Measurements from ENCODE around the gene SAMD8.
"Not testable (repeated sequence)": the region's sequence is repeated elsewhere in the genome, so short reads cannot be mapped to it uniquely, and the experiment has no call there.

SAMD8 gene

DNA sequence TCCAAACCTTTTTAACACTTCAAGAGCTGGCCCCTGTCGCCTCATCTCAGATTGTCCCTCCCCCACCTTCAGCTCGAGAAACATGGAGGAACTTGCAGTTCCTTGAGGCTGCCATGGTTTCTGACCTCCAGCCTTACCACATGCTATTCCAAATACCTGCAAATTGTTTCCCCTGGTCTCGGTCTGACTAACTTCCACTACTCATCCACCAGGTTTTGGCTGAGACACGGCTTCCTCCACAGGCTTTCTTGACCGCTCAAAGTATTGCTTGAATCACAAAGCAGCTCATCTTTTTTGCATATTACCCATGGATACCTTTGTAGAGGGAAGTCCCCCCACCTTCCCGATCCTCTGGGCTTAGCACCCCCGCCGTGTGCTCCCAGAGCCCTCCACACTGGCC, 5.2 kb upstream of the SAMD8 start:
- H3K36me3 ChIP-seq (ENCODE audit: control insufficient read depth in 5 of 5, insufficient read depth in 5 of 5, low read length in 5 of 5), result no peaks in the 10 kb centered on the region
- H3K9ac ChIP-seq (ENCODE audit: low read length in 5 of 5), result no peak overlapping the region
- no peak overlapping the region for H3K4me3 ChIP-seq (ENCODE audit: low read depth in 1 of 5, low read length in 5 of 5)
- H3K27me3 ChIP-seq (ENCODE audit: control insufficient read depth in 5 of 5, insufficient read depth in 4 of 5, low read length in 5 of 5), result no peaks in the 10 kb centered on the region
- peaks cover 0 to 7% (median 4%) of the 10 kb centered on the region in 5 donors for H3K4me1 ChIP-seq (ENCODE audit: control insufficient read depth in 5 of 5, insufficient read depth in 5 of 5, low read length in 5 of 5)
- H3K9me3 ChIP-seq (ENCODE audit: control insufficient read depth in 5 of 5, low read length in 5 of 5), result no peaks in the 10 kb centered on the region
- H3K27ac ChIP-seq (ENCODE audit: low read depth, low read length), result no peak overlapping the region

DNA sequence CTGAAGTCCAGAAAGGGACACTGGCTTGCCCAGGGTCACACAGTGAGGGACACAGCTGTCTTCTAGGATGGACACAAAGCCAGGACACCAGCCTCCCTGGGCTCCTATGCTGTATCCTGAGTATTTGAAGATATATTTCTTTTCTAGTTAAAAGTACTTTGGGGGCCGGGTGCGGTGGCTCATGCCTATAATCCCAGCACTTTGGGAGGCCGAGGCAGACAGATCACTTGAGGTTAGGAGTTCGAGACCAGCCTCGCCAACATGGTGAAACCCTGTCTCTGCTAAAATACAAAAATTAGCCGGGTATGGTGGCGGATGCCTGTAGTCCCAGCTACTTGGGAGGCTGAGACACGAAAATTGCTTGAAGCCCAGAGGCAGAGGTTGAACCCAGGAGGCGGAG, 4.6 kb upstream of the SAMD8 start:
- H3K9me3 ChIP-seq (ENCODE audit: control insufficient read depth in 5 of 5, low read length in 5 of 5), result not testable (repeated sequence)

DNA sequence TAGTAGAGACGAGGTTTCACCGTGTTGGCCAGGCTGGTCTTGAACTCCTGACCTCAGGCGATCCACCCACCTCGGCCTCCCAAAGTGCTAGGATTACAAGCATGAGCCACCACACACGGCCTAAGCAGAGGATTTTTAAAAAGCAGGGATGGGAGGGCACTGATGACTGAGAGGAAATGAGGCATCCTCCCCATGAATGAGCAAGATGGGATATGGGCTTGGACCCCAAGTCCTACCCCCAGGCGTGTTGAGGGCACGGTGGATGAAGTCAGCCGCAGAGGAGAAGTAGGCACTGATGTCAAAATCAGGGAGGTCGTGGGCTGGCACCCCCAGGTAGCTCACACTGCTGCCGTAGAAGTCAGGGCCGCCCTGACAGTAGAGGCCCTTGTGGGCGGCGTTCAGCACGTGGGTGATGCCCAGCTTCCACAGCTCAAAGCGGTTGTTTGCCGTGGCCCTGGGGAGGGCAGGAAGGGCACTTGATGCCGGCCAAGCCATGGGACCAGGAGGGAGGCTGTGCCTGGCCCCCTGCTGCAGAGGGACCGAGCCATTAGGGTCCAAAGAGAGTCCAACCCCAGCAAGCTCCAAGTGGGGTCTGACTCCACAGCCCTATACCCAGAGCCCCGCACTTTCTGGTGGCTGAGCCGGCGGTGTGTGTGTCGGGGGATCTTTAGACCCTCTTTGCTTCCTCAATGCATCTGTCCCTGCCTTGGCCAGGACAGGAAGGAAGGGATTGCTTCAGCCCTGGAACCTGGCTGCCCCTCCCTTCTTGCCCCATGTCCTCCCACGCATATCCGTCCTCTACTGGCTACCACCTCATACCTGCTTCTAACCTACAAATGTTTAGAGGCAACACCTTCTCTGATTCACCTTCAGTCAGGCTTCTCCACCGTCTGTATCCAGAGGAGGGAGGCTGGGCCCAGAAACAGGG, 3.4 kb upstream of the SAMD8 start:
- H3K27ac ChIP-seq (ENCODE audit: low read depth, low read length), result no peak overlapping the region
- no peak overlapping the region for H3K4me3 ChIP-seq (ENCODE audit: low read depth in 1 of 5, low read length in 5 of 5)
- peaks cover 0 to 18% (median 15%) of the 10 kb centered on the region in 5 donors for H3K4me1 ChIP-seq (ENCODE audit: control insufficient read depth in 5 of 5, insufficient read depth in 5 of 5, low read length in 5 of 5)
- H3K9me3 ChIP-seq (ENCODE audit: control insufficient read depth in 5 of 5, low read length in 5 of 5), result no peaks in the 10 kb centered on the region
- H3K9ac ChIP-seq (ENCODE audit: low read length in 5 of 5), result no peak overlapping the region
- no peaks in the 10 kb centered on the region for H3K27me3 ChIP-seq (ENCODE audit: control insufficient read depth in 5 of 5, insufficient read depth in 4 of 5, low read length in 5 of 5)
- H3K36me3 ChIP-seq (ENCODE audit: control insufficient read depth in 5 of 5, insufficient read depth in 5 of 5, low read length in 5 of 5), result no peaks in the 10 kb centered on the region

More for the DNA sequence above, 4.6 kb upstream of the SAMD8 start:
- H3K36me3 ChIP-seq (ENCODE audit: control insufficient read depth in 5 of 5, insufficient read depth in 5 of 5, low read length in 5 of 5); H3K9ac ChIP-seq (ENCODE audit: low read length in 5 of 5); H3K4me1 ChIP-seq (ENCODE audit: control insufficient read depth in 5 of 5, insufficient read depth in 5 of 5, low read length in 5 of 5); H3K4me3 ChIP-seq (ENCODE audit: low read depth in 1 of 5, low read length in 5 of 5); H3K27ac ChIP-seq (ENCODE audit: low read depth, low read length); H3K27me3 ChIP-seq (ENCODE audit: control insufficient read depth in 5 of 5, insufficient read depth in 4 of 5, low read length in 5 of 5): not testable (repeated sequence)

DNA sequence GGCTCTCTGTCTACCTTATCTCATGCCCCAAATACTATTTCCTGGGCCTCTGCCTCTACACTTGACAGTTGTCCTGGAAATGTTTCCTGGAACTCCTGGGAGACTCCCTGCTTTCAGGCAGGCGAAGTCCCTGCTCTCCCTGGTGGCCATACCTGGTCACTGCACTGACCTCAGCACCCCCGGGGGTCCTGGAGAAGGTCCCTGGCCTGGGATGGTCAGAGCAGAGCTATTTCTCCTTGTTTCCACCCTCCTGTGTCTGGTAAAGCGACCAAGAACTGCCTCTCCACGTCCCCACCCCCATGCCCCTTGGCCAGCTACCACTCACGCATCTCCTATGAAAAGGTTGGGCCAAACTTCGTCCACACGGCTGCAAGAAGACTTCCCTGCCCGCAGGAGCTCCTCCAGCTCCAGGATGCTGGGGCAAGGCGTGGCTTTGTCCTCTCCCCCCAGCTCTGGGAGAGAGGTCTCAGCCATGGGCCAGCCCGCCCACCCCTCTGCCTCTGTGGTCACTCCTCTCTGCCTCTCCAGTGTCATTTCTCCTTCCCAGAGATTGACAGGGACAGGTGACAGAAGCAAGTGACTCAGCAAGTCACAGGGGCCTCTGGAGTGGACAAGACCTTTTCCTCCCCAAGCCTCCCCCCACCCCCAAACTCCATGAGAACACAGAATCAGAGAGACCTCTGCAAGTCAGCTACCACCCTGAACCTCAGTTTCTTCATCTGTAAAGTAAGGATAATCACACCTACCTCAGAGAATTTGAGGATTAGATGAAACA, 2.6 kb upstream of the SAMD8 start:
- no peaks in the 10 kb centered on the region for H3K27me3 ChIP-seq (ENCODE audit: control insufficient read depth in 5 of 5, insufficient read depth in 4 of 5, low read length in 5 of 5)
- H3K9me3 ChIP-seq (ENCODE audit: control insufficient read depth in 5 of 5, low read length in 5 of 5), result no peaks in the 10 kb centered on the region
- H3K9ac ChIP-seq (ENCODE audit: low read length in 5 of 5), result no peak overlapping the region
- H3K36me3 ChIP-seq (ENCODE audit: control insufficient read depth in 5 of 5, insufficient read depth in 5 of 5, low read length in 5 of 5), result no peaks in the 10 kb centered on the region
- H3K4me1 ChIP-seq (ENCODE audit: control insufficient read depth in 5 of 5, insufficient read depth in 5 of 5, low read length in 5 of 5), result peaks cover 0 to 27% (median 19%) of the 10 kb centered on the region in 5 donors
- H3K4me3 ChIP-seq (ENCODE audit: low read depth in 1 of 5, low read length in 5 of 5), result no peak overlapping the region
- no peak overlapping the region for H3K27ac ChIP-seq (ENCODE audit: low read depth, low read length)

DNA sequence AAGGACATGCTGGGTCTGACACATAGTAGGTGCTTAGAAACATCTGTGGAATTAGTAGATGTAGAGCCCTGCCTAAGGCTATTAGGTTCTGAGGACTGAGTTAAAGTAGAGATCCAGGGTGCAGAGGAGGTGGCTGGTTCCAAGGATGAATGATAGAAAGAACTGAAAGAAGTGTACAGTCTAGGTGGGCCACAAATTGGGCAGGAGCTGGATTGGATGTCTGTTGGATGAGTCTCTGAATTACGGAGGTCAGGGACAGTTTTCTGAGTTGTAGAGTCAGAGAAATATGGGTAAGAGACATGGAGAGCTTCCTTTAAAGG, 2.0 kb upstream of the SAMD8 start:
- Histone ChIP-seq H3K4me3 (ENCODE audit: low read depth in 1 of 5, low read length in 5 of 5) (no peak overlapping the region), H3K9ac (ENCODE audit: low read length in 5 of 5) (no peak overlapping the region), H3K27me3 (ENCODE audit: control insufficient read depth in 5 of 5, insufficient read depth in 4 of 5, low read length in 5 of 5) (no peaks in the 10 kb centered on the region), H3K27ac (ENCODE audit: low read depth, low read length) (no peak overlapping the region), H3K9me3 (ENCODE audit: control insufficient read depth in 5 of 5, low read length in 5 of 5) (no peaks in the 10 kb centered on the region), H3K36me3 (ENCODE audit: control insufficient read depth in 5 of 5, insufficient read depth in 5 of 5, low read length in 5 of 5) (no peaks in the 10 kb centered on the region), H3K4me1 (ENCODE audit: control insufficient read depth in 5 of 5, insufficient read depth in 5 of 5, low read length in 5 of 5) (peaks cover 0 to 32% (median 19%) of the 10 kb centered on the region in 5 donors)

DNA sequence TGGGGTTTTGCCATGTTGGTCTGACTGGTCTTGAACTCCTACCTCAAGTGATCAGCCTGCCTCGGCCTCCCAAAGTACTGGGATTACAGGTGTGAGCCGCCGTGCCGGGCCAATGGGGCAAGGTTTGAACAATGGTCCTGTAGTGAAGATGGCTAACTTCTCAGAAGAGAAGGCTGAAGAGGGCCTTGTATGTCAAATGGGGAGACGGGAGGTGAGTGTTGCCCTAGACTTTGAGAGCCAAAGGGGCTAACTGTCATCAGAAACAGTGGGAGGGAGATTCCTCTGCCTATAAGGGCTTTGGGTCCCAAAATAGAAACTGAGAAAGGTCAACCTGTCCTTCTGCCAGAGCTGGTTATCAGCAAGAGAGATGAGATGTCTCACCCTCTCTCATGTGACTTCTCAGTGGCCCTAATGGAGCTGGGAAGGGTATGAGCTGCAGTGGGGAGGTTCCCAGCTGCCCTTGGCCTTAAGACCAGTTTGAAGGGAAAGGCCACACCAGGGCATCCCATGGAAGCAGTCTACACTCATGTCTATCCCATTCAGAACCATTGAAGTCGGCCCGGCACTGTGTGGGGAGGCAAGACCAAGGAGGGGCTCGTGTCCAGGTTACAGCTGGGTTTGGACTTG, 1.3 kb upstream of the SAMD8 start:
- H3K9me3 ChIP-seq (ENCODE audit: control insufficient read depth in 5 of 5, low read length in 5 of 5), result no peaks in the 10 kb centered on the region
- H3K4me1 ChIP-seq (ENCODE audit: control insufficient read depth in 5 of 5, insufficient read depth in 5 of 5, low read length in 5 of 5), result peaks cover 0 to 37% (median 24%) of the 10 kb centered on the region in 5 donors
- no peaks in the 10 kb centered on the region for H3K27me3 ChIP-seq (ENCODE audit: control insufficient read depth in 5 of 5, insufficient read depth in 4 of 5, low read length in 5 of 5)
- no peak overlapping the region for H3K27ac ChIP-seq (ENCODE audit: low read depth, low read length)
- H3K4me3 ChIP-seq (ENCODE audit: low read depth in 1 of 5, low read length in 5 of 5), result peak overlapping the region in 1 of 5 donors; percentile 97
- H3K36me3 ChIP-seq (ENCODE audit: control insufficient read depth in 5 of 5, insufficient read depth in 5 of 5, low read length in 5 of 5), result no peaks in the 10 kb centered on the region
- no peak overlapping the region for H3K9ac ChIP-seq (ENCODE audit: low read length in 5 of 5)

DNA sequence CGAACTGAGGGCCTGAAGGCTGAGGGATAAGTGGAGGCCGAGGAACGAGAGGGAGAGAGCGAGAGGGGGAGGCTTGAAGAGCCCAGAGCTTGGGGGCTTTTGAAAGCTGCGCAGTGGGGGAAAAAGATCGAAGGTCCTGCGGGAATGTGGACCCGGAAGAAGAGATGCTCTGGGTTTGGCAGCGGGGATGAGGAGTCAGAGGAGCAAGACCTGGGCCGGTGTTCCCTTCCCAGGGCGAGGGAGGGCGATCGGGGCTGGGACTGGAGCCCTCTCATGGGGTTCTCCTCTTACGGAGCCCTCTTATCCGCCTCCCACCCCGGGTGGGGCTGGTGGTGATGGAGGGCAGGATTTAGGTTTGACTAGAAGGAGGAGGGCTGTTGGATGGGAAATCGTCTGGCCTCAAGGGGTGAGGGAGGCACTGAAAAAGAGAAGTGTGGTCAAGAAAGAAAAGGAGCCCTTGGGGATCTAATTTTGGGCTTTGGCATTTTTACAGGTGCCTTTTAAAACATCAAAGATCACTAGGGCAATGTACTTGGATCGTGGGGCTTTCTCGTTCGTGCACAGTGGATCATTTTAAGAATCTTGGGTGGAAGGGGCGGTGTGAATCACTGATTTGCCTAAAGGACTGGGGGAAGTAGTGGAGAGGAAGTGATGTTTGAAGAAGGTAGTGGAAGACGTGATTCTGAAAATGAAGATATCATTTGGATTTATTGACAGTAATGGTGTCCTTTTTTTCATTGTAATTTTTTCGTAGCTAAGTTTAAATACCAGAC, 637 bp downstream of the SAMD8 start:
- Histone ChIP-seq H3K9ac (ENCODE audit: low read length in 5 of 5) (peak overlapping the region; percentile 98 to 100 (median 99)), H3K4me1 (ENCODE audit: control insufficient read depth in 5 of 5, insufficient read depth in 5 of 5, low read length in 5 of 5) (peaks cover 0 to 44% (median 29%) of the 10 kb centered on the region in 5 donors), H3K27me3 (ENCODE audit: control insufficient read depth in 5 of 5, insufficient read depth in 4 of 5, low read length in 5 of 5) (no peaks in the 10 kb centered on the region)

DNA sequence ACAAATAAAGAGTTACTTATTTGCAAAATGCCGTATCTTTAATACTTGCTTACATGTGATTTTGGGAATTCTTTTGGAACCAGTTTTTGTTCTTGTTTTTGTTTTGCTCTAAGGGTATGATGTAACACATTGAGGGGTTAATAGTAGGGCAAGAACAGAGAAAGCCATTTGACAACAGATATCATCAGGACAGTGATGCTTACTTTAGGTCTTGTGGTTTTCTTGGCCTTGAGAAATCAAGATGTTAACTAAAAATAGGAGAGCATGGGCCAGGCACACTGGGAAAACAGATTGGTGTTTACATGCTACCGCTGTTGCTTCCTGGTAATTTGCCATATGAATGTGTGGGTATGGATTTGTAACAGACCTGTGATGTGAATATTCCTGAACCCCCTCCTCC, 3.7 kb downstream of the SAMD8 start:
- no peak overlapping the region for H3K27ac ChIP-seq (ENCODE audit: low read depth, low read length)
- no peaks in the 10 kb centered on the region for H3K36me3 ChIP-seq (ENCODE audit: control insufficient read depth in 5 of 5, insufficient read depth in 5 of 5, low read length in 5 of 5)
- H3K27me3 ChIP-seq (ENCODE audit: control insufficient read depth in 5 of 5, insufficient read depth in 4 of 5, low read length in 5 of 5), result no peaks in the 10 kb centered on the region
- no peaks in the 10 kb centered on the region for H3K9me3 ChIP-seq (ENCODE audit: control insufficient read depth in 5 of 5, low read length in 5 of 5)
- no peak overlapping the region for H3K4me3 ChIP-seq (ENCODE audit: low read depth in 1 of 5, low read length in 5 of 5)
- peak overlapping the region in 1 of 5 donors; percentile 2 for H3K9ac ChIP-seq (ENCODE audit: low read length in 5 of 5)
- H3K4me1 ChIP-seq (ENCODE audit: control insufficient read depth in 5 of 5, insufficient read depth in 5 of 5, low read length in 5 of 5), result peaks cover 0 to 57% (median 34%) of the 10 kb centered on the region in 5 donors

More for the DNA sequence above, 637 bp downstream of the SAMD8 start:
- H3K9me3 ChIP-seq (ENCODE audit: control insufficient read depth in 5 of 5, low read length in 5 of 5), result no peaks in the 10 kb centered on the region
- no peaks in the 10 kb centered on the region for H3K36me3 ChIP-seq (ENCODE audit: control insufficient read depth in 5 of 5, insufficient read depth in 5 of 5, low read length in 5 of 5)
- peak overlapping the region; percentile 87 to 98 (median 96) for H3K4me3 ChIP-seq (ENCODE audit: low read depth in 1 of 5, low read length in 5 of 5)
- H3K27ac ChIP-seq (ENCODE audit: low read depth, low read length), result peak overlapping the region; percentile 98

DNA sequence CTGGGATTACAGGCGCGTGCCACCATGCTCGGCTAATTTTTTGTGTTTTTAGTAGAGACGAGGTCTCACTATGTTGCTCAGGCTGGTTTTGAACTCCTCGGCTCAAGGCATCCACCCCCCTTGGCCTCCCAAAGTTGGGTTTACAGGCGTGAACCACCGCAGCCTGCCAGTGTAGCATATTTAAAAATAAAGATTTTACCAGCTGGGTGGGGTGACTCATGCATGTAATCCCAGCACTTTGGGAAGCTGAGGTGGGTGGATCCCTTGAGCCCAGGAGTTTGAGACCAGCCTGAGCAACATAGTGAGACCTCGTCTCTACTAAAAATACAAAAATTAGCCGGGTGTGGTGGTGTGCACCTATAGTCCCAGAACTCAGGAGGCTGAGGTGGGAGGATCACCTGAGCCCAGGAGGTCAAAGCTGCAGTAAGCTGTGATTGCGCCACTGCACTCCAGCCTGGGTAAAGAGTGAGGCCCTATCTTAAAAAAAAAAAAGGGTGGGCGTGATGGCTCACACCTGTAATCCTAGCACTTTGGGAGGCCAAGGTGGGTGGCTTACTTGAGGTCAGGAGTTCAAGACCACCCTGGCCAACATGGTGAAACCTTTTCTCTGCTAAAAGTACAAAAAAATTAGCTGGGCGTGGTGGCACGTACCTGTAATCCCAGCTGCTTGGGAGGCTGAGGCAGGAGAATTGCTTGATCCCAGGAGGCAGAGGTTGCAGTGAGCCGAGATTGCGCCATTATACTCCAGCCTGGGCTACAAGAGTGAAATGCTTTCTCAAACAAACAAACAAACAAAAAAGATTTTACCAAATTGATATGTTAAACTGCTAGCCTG, 5.7 kb downstream of the SAMD8 start:
- Histone ChIP-seq H3K4me1 (ENCODE audit: control insufficient read depth in 5 of 5, insufficient read depth in 5 of 5, low read length in 5 of 5) (peaks cover 0 to 63% (median 32%) of the 10 kb centered on the region in 5 donors), H3K27ac (ENCODE audit: low read depth, low read length) (peak overlapping the region; percentile 65), H3K9ac (ENCODE audit: low read length in 5 of 5) (peak overlapping the region in 1 of 5 donors; percentile 4)
- not testable (repeated sequence) for H3K9me3 ChIP-seq (ENCODE audit: control insufficient read depth in 5 of 5, low read length in 5 of 5); H3K27me3 ChIP-seq (ENCODE audit: control insufficient read depth in 5 of 5, insufficient read depth in 4 of 5, low read length in 5 of 5); H3K36me3 ChIP-seq (ENCODE audit: control insufficient read depth in 5 of 5, insufficient read depth in 5 of 5, low read length in 5 of 5); H3K4me3 ChIP-seq (ENCODE audit: low read depth in 1 of 5, low read length in 5 of 5)

Data from subcutaneous abdominal adipose tissue (tissue), 5 donors.